HG03095 (cell line): Measurements from ENCODE around the gene PHYH.
"Not testable (repeated sequence)": the region's sequence is repeated elsewhere in the genome, so short reads cannot be mapped to it uniquely, and the experiment has no call there.

Experiments used
- ATAC-seq: cut with Tn5 transposase; IDR thresholded peaks from one replicate; pipeline ENCODE4 v1.9.1; 2021; ENCODE audit warnings: moderate library complexity; ENCODE audit not compliant: unreplicated experiment

PHYH gene

DNA sequence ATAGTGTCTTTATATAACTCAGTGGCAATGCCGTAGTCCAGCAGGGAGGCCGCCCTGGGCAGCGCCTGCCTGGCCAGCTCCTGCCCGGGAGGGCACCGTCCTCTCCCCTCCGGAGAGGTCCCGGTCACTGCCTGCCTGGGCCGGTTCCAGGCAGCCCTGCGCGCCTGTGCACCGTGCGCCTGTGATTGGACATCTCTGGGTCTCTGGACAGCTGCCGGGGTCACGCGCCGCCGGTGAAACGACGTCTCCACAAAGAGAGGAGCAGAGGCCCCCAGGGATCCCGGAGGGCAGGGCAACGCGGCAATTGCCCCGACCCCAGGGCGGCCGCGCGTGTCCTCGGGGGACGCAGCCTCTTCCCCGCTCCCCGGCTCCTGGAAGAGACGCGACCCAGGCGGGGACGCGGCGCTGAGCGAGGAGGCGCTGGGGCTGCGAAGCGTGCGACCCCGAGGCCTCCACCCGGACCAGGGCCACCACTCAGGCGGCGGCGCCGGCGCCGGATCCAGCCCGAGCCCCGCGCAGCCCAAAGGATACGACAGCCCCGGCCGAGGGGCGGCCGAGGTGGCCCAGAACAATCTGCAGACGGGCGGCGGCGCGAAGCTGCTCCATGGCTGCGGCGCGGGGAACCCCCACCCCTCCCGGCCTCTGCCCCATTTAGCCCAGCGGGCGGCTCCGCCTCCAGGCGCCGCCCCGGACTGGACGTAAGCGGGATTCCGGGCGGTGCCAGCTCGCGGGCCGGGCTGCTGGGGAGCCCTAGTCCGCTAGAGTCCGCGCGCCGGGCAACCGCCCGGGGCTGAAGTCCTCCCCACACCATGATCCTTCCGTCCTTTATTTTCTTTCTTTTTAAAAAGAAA is at the start of gene PHYH:
PHYH (minus strand) TSS at position 628 of the 851 bp plus-strand sequence; CDS start at position 606, 22 bp downstream.
- ATAC-seq, result peak; percentile 59

DNA sequence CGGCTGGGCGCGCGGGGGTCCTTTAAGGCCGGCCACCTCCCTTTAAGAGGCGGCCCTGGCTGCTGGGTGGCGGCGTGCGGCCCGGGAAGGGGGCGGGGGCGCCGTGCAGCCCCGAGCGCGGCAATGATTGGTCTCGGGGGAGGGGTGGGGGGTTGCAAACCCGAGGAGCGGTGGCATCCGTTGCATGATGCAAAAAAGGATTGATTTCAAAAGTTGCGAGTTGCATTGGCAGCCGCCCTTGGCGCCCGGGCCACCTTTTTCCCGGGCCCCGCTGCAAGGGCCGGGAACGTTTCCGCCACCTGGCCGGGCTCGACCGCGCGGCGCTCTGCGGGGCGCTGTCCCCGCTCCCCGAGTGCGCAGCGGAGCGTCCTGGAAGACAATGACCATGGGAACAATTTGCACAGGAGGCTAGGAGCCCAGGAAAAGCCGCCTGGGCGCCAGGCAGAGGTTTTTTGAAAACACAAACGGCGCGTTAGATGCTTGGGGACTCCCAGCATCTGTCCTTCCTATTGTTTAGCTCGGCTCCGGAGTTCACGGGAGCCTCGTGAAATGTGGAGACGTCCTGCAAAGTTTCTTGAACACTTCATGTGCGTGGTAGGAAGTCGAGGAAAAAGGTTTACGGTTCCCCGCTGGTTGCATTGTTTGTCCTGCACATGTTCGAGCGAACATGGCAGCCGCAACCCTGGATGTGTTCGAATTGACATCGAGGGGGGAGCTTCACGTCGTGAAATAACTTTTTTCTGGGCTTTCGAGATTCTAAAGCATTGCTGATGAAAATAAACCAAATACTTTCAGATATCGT is 48.6 kb upstream of the PHYH start, which contains the start of gene SEPHS1:
SEPHS1 (minus strand) TSS at position 78 of the 802 bp plus-strand sequence. CDS start 3,343 bp downstream, outside the sequence.
- ATAC-seq, result peak; percentile 40

DNA sequence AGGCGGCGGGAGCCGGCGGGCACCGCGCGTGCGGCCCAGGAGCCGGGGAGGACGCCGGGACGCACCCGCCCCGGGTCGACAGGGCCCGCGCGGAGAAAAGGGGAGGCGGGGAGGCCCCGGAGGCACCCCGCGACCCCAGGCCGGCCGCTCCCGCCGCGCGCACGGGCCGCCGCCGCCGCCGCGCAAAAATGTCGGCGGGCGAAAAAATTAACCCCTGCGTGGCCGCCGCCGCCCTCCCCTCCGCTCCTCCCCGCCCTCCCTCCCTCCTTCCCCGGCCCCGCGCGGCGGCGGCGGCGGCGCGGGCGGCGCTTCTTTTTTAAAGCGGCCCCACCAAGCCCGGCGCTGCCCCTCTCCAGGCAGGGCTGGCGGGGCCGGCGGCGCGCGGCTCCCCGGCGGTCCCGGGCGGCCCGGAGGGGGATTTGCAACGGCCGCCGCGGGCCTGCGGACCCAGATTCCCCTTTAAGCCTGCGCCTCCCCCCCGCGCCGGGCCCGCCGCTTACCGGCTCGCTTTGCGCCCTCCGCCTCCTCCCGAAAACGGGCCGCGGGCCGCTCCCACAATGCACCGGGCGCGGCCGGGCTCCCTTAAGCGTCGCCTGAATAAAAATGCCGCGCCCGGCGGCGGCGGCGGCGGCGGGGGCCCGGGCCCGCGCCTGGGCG is 47.8 kb upstream of the PHYH start:
- peak; percentile 40 for ATAC-seq

DNA sequence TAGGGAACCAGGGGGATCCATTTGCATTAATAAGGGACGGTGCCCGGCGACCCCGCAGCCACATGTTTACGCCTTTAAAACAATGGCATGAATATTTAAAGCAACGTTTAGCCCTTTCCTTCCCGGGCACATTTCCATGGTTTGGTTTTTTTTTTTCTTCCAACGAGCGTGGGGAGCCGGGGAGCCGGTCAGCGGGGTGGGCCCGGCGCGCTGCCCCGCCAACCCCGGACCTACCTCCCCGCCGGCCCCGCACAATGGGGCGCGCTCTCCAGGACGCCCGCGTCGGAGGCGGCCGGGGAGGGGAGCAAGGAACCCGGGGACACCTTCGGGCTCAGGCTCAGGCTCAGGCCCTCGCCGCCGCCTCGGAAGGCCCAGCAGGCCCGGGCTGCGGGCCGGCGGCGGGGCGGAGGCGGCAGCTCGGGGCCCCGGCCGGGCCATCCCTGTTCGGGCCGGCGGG is 47.2 kb upstream of the PHYH start:
- ATAC-seq, result peak; percentile 22

DNA sequence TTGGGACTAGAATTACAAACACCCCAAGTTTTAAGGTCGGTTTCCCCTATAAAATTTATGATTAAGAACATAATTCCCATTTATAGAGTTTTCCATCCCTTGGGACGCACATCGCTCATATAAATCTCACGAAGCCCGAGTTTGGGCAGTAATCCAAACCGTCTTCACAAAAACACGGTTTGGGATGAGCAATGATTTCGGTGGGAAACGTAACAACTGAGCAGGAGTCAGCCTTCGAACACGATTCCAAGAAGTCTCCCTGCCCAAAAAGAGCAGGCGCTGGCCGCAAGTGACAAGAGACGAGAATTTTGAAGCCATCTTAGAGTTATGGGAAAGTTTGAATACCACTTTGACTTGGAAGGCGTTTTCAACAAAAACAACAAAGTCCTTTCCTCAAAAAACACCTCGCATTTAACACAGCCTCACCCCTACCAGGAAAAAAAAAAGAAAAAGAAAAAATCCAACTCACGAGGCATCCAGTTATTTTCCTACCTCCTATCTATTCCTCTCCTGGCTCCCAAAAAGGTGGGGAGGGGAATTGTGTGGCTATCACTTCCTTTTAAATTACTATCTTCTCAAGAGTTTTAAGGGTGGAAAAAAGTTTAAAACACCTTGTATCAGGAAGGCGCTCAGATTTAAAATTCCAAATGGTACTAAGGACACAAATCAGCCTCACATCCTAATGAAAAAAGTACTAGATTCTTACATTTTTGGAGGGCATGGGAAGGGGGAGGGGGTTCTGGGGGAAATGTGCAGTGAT is 46.6 kb upstream of the PHYH start:
- no peak for ATAC-seq

DNA sequence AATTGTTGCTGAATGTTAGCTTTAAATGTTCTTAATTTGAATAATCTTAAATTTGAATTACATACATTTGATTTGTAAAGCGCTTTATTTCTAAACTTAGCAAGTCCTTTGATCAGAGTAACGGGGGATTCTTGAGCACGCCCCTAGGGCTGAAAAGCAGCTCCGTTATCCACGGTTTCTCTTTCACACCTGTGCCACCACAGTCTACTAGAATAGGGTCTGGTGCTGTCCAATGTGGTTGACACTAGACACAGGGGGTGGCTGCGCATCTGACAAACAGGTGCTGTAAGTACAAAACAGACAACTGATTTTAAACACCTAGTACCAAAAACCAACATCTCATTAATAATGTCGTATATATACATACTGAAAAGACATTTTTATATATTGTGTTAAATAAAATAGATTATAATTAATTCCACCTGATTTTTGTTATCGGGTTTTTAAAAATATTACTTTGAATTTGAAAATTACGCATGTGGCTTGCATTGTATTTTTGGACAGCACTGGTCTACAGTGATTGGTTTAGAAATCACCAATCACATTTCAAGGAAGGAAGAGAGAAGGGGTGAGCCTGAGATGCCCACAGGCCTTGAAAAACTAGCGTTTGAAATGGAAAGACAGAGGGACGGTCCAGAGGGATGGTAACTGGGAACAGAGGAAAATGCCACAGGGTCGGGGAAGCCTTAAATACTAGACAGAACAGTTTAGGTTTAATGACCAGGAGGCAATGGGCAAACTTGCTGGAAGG is 40.9 kb upstream of the PHYH start:
- peak; percentile 87 for ATAC-seq

DNA sequence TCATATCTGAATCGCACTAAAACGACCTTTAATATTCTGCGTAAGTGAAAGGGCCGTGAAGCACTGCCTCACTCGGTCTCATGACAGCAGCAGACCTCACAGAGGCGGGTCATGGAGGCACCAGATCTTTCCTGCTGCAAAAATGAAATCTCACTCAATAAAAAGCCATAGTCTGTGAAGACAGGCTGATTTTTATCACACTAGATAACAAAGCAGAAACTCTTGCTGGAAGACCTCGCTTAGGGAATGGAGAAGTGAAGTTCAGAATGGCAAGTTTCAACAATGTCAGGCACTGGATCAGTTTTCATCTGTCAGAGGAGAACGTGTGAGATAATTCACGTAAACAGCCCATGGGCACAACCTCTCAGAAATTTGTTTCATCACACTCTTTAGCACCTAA is 40.2 kb upstream of the PHYH start:
- ATAC-seq, result no peak

DNA sequence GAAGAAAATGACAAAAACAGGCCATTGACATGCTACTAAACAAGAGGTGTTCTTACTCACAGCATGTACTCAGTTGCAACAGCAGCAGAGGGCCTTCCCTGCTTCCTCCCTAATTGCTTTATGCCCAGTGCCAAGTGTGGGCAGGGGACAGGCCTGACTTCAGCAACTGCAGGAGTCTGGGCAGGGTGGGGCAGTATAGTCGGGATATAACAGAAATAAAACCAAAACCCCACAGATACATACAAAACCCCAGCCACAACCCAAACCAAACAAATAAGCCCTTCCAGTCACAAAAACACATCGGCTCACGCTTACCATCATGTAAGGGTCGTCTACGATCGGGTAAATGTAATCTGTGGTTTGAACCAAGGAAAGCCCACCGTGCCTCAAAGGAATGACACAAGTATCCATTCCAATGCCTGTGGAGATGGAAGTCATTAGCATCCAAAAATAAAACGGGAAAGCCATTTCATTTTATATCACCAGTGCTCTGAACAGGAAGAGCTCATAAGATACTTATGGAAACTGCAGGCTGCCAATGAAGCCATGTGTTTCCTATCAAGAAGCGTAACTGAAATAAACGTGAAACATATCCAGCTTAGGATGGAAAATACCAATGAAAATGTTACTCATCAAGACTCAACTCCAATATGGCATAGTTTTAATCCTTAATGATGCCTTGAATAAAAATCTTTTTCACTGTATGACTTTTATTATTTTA is 38.7 kb upstream of the PHYH start:
- no peak for ATAC-seq

DNA sequence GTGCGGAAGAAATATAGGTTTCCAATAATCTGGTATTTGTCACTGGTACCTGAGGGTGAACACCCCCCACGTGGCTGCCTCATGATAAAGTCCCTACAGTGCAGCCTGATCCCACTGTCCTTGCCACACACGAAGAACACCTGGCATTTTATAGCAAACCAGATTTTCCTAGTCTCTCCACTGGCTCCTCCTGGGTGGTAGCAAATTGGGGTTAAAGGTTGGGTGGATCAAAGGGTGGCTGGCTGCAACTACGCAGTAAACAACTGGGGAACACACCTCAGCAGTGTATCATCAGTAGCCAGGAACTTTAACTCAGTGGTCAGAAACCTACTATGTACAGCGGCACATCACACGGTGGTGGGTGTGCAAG is 37.9 kb upstream of the PHYH start:
- no peak for ATAC-seq

DNA sequence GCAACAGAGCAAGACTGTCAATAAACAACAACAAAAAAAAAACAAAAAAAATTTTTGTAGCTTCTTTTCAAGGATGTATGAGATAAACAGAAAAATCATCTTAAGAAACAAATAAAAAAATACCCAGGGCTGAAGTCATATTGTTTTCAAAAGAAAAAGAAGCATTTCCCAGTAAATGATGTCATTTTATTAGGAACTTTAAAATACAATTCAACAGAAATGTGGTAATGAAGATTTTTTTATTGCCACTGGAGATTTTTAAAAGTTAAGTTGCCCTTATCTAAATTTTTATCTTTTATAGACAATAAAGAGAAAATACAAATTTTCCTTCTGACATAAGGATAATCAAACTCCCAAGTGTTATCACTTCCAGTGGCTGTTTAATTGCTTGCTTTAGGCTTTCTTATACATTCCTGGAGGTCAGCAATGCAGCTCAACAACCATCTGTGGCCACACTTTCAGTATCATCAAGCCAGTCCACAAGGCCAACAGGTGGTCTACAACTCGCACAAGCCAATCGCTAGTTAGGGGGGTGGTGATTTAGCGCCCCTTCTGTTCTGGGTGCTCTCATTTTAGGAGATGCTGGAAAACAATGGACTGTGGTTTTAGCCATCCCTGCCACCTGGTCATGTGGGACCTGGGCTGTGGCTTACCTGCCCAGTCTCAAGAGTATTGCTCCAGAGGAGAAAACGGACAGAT is 37.4 kb upstream of the PHYH start:
- ATAC-seq, result no peak

DNA sequence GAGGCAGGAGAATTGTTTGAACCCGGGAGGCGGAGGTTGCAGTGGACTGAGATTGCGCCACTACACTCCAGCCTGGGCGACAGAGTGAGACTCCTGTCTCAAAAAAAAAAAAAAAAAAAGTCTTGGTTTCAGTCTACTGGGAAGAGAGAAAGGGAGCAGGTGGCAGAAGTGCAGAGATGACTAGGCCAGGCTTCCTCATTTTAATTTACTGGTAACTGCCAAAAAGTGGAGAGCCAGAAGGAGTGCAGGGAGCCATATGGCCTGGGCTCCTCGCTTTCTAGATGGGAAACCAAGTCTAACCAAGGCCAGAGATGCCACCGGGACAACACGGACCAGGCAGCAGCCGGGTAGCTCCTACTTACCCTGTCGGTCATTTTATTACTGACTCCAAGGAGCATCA is 36.0 kb upstream of the PHYH start:
- ATAC-seq, result peak; percentile 45

DNA sequence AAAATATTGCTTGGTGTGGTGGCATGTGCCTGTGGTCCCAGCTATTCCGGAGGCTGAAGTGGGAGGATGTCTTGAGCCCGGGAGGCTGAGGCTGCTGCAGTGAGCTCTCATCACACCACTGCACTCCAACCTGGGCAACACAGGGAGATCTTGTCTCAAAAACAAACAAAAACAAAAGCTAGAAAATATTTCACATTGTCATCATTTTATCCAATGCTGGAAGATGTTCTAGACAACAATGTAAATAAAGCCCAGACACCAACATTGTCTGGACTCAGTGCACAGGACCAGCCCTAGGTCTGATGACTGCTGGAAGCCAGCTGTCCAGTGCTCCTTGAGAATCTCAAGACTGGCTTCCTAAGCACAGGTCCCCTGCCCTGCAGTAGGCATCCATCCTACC is 34.7 kb upstream of the PHYH start:
- ATAC-seq, result no peak

DNA sequence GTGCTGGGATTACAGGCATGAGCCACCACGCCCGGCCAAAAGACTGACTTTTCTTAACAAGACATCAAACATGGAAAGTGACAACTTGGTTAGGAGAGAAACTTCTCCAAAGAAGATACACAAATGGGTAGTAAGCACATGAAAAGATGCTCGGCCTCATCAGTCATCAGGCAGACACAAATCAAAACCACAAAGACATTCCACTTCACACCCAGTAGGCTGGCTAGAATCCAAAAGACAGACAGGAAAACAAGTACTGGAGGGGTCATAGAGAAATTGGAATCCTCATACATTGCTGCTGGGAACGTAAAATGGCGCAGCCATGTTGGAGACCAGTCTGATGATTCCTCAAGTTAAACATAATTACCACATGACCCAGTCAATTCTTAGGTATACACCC is 31.8 kb upstream of the PHYH start:
- no peak for ATAC-seq

DNA sequence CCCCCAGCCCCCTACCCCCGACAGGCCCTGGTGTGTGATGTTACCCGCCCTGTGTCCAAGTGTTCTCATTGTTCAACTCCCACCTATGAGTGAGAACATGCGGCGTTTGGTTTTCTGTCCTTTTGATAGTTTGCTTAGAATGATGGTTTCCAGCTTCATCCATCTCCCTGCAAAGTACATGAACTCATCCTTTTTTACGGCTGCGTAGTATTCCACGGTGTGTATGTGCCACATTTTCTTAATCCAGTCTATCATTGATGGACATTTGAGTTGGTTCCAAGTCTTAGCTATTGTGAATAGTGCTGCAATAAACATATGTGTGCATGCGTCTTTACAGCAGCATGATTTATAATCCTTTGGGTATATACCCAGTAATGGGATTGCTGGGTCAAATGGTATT is 31.1 kb upstream of the PHYH start:
- not testable (repeated sequence) for ATAC-seq

DNA sequence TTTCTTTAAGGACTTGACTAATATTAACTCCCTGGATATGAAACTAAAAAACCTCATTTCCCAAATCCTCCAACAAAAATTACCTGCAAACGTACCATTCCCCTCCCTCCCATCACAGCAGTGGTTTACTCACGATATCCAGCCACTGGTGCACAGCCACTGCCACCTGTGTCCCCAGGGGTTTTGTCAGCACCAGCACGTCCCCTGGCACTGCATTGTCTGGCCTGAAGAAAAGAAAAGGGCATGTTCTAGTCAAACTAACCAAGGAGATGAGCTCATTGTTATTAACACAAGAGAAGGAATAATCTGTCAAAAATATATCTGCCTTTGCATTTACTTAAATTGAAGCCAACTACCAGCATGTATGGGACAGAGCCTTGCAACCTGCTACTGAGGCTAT is 29.7 kb upstream of the PHYH start:
- ATAC-seq, result no peak

DNA sequence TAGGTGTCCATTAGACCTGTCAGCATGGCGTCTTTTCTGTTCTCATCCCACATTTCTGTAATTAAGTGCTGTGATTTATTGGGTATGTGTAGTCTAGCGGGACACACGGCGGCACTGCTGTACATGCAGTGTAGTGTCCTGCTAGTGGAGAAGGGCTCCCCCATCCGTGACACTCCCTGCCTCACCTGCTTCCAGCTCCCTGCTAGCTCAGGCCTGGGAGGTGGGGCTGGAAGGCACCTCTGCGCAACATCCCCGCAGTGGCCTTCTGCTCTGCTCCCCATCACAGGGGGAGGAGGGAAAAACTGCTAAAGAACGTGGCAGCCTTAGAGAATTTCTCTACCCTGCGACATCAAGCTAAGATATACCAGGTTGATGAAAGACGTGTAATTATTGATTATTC is 28.7 kb upstream of the PHYH start:
- no peak for ATAC-seq

DNA sequence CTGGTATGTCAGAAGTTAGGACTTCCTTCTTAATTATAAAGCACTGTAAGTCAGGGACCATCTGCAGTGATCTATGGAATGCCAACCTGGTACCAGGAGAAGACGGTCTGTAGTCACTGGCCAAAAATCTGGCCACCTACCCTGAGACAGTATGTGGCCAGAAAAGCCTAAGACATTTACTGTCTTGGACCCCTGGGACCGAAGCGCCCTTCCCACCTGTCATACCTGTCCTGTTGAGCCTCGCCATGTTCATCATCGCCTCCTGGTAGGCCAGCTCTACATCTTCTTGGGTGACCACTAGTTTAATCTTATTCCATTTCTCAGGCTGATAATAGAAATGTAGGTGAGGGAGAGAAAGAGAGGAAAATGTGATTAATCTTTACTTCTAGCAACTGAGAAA is 28.3 kb upstream of the PHYH start:
- ATAC-seq, result no peak

DNA sequence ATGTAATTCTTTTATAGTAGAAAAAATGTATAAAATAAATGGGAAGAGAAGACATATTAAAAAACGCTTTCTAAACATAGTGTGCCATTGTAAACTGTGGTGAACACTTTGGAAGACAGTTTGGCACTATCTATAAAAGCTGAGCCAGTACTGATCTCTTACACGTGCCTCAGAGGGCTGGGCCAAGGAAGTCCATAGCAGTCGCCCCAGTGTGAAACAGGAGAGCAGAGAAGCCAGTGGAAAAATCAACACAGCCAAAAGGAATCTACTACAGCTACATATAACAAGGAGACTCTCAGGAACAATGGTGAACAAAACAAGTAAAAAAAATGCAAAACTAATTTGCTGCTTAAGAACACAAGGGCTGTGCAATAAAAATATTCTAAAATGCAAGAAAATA is 27.7 kb upstream of the PHYH start:
- ATAC-seq, result no peak
